ENCODE measurements around the gene RALBP1.
A peak's percentile ranks its signal among the peaks of the same experiment; 100 is the strongest.

Gene RALBP1

DNA sequence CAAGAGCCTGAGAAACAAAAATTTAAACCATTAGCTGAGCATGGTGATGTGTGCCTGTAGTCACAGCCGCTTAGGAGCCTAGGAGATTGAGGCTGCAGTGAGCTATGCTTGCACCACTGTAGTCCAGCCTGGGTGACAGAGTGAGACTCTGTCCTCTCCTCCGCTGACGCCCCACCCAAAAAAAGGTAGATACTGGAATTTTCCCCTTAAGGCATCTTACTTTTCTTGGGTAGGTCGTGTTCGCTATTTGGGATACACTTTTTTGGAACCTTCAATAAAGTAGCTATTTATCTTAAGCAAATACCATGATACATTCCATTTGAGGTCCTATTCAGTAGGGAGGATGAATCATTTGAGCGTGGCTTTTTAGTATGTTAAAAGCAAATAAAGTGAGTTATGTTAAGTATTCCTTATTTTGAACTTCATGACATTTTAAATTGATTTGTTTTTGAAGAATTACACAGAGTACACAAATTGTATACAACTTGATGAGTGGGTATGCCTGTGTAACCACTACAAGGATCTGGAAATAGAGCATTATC lies 38.7 kb downstream of the RALBP1 start:
- DNase-seq: no peak

DNA sequence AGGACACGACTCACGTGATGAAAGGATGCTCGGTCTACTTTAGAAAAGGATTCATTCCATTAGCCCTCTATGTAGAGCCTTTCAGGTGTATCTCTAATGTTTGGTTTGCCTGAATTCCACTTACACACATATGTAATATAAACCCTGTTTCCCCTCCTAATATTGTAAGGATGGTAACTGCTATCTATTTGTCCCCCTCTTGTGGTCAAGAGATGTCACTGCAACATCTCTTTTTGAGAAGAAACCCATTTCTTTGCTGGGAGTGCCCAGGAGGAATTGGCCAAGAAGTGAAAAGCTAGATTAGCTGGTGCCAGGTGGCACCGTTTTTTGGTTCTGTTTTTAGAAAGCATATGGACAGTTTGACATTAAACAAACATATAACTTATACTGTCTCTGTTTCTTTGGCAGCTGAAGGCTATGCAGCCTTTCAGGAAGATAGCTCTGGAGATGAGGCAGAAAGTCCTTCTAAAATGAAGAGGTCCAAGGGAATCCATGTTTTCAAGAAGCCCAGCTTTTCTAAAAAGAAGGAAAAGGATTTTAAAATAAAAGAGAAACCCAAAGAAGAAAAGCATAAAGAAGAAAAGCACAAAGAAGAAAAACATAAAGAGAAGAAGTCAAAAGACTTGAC lies 41.2 kb downstream of the RALBP1 start:
- DNase-seq: peak; percentile 6

GRCh38 chr18:9517869-9518268 lies 42.6 kb downstream of the RALBP1 start:
- no peak for DNase-seq

DNA sequence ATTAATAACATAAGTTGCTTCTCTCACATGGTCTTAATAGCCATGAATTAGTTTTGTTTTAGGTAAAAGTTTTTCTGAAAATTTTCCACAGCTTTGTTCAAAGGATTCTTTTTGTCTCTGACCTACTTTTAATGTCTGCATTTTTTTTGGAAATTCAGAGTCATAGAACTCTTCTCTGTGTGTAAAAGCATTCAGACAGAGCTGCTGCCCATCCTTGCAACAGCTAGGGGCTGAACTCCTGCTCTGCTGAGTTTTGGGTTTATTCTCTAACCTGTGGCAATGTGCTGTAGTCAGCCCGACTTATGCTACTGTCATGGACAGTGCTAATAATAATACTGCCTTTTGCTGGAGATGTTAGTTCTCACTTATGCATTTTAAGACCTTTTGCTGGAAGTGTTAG lies 44.1 kb downstream of the RALBP1 start:
- no peak for DNase-seq

DNA sequence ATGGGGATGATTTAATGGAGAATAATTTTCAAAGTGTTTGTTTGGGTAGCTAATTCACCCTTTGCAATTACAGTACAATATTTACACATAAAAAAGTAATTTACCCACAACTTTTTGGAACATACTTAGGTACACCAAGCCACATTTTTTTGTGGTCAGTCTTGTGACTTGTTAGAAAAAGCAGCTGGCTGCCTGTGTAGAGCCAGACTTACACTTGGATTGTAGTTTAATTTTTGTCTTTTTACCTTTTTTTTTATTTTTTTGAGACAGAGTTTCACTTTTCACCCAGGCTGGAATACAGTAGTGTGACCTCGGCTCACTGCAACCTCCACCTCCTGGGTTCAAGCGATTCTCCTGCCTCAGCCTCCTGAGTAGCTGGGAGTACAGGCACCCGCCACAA lies 45.4 kb downstream of the RALBP1 start:
- DNase-seq: no peak

DNA sequence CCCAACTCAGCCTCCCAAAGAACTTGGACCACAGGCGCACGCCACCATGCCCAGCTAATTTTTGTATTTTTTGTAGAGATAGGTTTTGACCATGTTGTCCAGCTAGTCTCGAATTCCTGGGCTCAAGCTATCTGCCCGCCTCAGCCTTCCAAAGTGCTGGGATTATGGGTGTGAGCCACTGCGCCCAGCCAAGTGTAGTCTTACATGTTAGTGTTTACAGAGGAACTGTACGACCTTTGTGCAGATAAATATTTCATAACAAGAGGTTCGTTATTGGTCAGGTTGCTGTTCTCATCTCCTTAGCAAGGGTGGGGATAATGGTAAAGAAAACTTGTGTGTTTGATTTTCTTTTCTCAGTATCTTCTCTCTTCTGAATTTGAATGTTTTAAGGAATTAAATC lies 46.5 kb downstream of the RALBP1 start:
- no peak for DNase-seq

GRCh38 chr18:9522952-9523351 lies 47.6 kb downstream of the RALBP1 start:
- no peak for DNase-seq

DNA sequence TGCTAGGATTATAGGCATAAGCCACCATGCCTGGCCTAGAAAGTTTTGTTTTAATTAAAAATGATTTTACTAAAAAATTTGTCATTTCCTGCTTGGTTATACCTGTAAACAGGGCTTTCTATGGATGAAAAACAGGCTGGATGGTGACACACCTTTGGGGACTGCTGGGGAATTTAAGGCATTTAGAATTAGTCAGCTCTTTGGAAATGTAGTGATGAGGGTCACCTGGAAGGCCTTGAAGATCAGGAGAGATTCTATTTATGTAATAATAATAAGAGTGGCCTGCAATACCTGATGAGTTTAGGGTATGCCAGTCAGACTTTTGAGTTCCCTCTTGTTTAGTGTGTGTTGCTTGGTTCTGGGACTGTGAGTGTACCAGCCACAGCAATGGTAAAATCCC lies 51.1 kb downstream of the RALBP1 start:
- DNase-seq: no peak

GRCh38 chr18:9530226-9531009 lies 55.1 kb downstream of the RALBP1 start:
- no peak for DNase-seq

- DNase-seq: no peak
Measured at GRCh38 chr18:9531791-9532410, 56.6 kb downstream of the RALBP1 start.

GRCh38 chr18:9534844-9535243 lies 59.5 kb downstream of the RALBP1 start:
- no peak for DNase-seq

DNA sequence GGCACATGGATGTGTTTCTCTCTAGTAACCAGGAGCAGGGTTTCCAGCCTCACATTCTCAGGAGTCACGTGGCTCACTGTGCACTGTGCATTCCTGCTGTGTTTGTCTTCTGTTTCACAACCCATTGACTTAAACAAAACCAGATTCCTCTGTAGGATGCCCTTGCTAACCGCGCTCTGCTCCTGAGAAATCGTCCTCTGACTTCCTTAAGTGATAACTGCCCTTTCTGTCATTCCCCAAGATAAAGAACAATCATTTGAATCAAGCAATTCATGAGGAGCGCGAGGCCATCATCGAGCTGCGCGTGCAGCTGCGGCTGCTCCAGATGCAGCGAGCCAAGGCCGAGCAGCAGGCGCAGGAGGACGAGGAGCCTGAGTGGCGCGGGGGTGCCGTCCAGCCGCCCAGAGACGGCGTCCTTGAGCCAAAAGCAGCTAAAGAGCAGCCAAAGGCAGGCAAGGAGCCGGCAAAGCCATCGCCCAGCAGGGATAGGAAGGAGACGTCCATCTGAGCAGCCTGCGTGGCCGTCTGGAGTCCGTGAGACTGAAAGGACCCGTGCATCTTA lies 60.2 kb downstream of the RALBP1 start:
- DNase-seq: no peak

GRCh38 chr18:9536354-9537152 lies 61.2 kb downstream of the RALBP1 start:
- no peak for DNase-seq

- DNase-seq: no peak
Measured at GRCh38 chr18:9537677-9538076, 62.4 kb downstream of the RALBP1 start.

- DNase-seq: no peak
Measured at GRCh38 chr18:9539283-9539682, 64.0 kb downstream of the RALBP1 start.

GRCh38 chr18:9539938-9540337 lies 64.6 kb downstream of the RALBP1 start:
- no peak for DNase-seq

GRCh38 chr18:9542924-9543323 lies 67.6 kb downstream of the RALBP1 start:
- DNase-seq: no peak

GRCh38 chr18:9545029-9545428 lies 69.7 kb downstream of the RALBP1 start:
- DNase-seq: no peak

DNA sequence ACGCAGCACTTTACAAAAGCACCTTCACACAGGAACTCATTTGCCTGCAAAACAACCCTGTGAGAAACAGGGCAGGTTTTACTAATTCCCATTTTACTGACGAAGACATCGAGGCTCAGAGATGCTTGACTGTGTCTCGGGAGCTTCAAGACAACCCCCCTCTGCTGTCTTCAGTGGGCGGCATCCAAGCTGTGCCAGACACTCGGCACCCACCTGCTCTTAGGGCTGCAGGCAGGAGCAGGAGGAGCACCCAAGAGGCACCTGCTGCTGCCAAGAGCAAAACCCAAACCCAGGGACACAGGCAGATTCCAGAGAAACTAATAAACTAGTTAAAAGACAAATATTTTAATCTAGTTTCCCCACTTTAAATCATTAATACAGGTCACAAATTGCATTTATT lies 71.2 kb downstream of the RALBP1 start:
- no peak for DNase-seq

DNA sequence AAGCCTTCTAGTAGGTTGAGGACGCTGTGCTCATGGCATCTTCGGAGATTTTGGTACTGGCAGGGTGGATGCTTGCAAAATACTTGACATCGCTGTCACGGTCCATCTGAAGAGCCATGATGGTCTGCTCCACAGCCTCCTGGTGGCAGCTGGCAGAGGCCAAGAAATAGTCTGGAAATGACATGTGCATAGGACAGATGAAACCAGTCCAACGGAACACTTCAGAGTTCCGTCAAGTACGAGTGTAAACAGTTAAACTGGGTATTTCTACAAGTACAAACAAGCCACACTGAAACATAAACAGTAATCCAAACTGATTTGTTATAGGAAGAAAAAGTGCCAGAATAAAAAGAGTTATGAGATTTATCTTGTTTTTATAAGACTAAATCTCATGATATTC lies 72.5 kb downstream of the RALBP1 start:
- peak; percentile 73 for DNase-seq

- DNase-seq: no peak
Measured at GRCh38 chr18:9549405-9549804, 74.1 kb downstream of the RALBP1 start.

DNA sequence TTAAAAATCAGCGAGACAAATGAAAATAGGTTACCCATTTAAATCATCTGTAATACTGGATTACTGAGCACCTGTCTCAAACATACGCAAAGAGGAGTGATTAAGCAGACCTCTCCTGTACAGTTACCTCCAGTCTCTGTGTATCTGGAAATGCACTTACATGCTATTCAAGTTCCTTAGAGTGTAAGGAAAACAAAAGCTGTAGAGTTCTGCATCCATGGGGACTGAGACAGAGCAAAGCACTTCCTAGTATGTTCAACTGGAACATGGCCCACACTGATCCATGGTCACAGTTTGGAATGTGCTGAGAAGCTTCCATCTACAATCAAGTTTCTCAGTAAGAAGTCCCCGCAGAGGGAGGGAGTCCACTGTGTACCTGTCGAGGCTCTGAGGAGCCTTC lies 75.1 kb downstream of the RALBP1 start:
- DNase-seq: no peak

GRCh38 chr18:9552191-9552590 lies 76.9 kb downstream of the RALBP1 start:
- DNase-seq: no peak
